Colonic mucosa (tissue), 4 donors: ENCODE data around the gene LXN. TPM values are rescaled to one million over a fixed set of nuclear protein-coding genes. Genes with fewer than 3 reads are reported as not detected.

Experiments used
- DNase-seq: peaks from one replicate; pipeline ENCODE4 v3.0.0-alpha.2; 2020
- H3K27ac ChIP-seq: fragments of 200-600 bp; one replicate; pipeline ENCODE4 v1.8.0; 2021
- H3K27me3 ChIP-seq: fragments of 200-600 bp; one replicate; pipeline ENCODE4 v1.8.0; 2021
- H3K36me3 ChIP-seq: fragments of 200-600 bp; one replicate; pipeline ENCODE4 v1.8.0; 2021
- H3K4me1 ChIP-seq: fragments of 200-600 bp; one replicate; pipeline ENCODE4 v1.8.0; 2021; ENCODE audit warnings: mild to moderate bottlenecking
- H3K4me3 ChIP-seq: fragments of 200-600 bp; one replicate; pipeline ENCODE4 v1.8.0; 2021
- H3K9ac ChIP-seq, 2 donors: one replicate each; pipeline ENCODE4 v1.7.0; 2013; ENCODE audit warnings: control low read depth in 2 of 2, low read depth in 2 of 2, low read length in 2 of 2
- H3K9me3 ChIP-seq: fragments of 200-600 bp; one replicate; pipeline ENCODE4 v1.8.0; 2021
- intact Hi-C: fragments of 100-400 bp; cut with DNase I; formaldehyde crosslinking; loops from one replicate; pipeline ENCODE4 v1.14.1; 2022
- total RNA-seq, 2 donors: library from RNA; stranded (reverse); fragmentation: NEBNext Ultra II Directional in 1 of 2; extraction: Animal tissue kit (Norgen Biotek cat#: 25700) in 1 of 2; gene quantifications; one replicate each; pipeline ENCODE4 v1.2.1, GENCODE V29; 2021
- TF ChIP-seq, protein P1 (sequence below): fragments of 200-600 bp; IDR thresholded peaks from one replicate; pipeline ENCODE4 v1.8.0; 2022; ENCODE audit warnings: antibody characterized with exemption, mild to moderate bottlenecking
- donor health status: healthy.
- donor health status: DM: no; HTN: no; CAD: no.
- donor health status: DM: no; HTN: no; CAD: no.

Gene LXN
- total RNA-seq, 2 donors from 2014 or later = 22.6 to 55.8 TPM

GRCh38 chr3:158668506-158668905 is 3.9 kb downstream of the LXN start:
- Histone ChIP-seq H3K27me3 (no peaks in the 10 kb centered on the region), H3K9ac (no peak overlapping the region), H3K4me1 (no peaks in the 10 kb centered on the region), H3K27ac (no peak overlapping the region), H3K9me3 (no peaks in the 10 kb centered on the region), H3K4me3 (no peak overlapping the region), H3K36me3 (no peaks in the 10 kb centered on the region)
- no peak for DNase-seq
- TF ChIP-seq, protein P1, sequence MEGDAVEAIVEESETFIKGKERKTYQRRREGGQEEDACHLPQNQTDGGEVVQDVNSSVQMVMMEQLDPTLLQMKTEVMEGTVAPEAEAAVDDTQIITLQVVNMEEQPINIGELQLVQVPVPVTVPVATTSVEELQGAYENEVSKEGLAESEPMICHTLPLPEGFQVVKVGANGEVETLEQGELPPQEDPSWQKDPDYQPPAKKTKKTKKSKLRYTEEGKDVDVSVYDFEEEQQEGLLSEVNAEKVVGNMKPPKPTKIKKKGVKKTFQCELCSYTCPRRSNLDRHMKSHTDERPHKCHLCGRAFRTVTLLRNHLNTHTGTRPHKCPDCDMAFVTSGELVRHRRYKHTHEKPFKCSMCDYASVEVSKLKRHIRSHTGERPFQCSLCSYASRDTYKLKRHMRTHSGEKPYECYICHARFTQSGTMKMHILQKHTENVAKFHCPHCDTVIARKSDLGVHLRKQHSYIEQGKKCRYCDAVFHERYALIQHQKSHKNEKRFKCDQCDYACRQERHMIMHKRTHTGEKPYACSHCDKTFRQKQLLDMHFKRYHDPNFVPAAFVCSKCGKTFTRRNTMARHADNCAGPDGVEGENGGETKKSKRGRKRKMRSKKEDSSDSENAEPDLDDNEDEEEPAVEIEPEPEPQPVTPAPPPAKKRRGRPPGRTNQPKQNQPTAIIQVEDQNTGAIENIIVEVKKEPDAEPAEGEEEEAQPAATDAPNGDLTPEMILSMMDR = no peak
- intact Hi-C loops = no loop called here

GRCh38 chr3:158666416-158666815 is 6.0 kb downstream of the LXN start:
- TF ChIP-seq, protein P1 = no peak
- Histone ChIP-seq H3K9me3 (no peaks in the 10 kb centered on the region), H3K4me1 (no peaks in the 10 kb centered on the region), H3K9ac (no peak overlapping the region), H3K4me3 (no peak overlapping the region), H3K27me3 (no peaks in the 10 kb centered on the region), H3K27ac (no peak overlapping the region), H3K36me3 (no peaks in the 10 kb centered on the region)
- intact Hi-C loops = no loop called here
- no peak for DNase-seq

GRCh38 chr3:158663832-158664231 is 8.6 kb downstream of the LXN start:
- no peak overlapping the region for H3K9ac ChIP-seq
- TF ChIP-seq, protein P1 = no peak
- intact Hi-C loops = loop anchor here (5.0 kb wide), 1 partner anchor 128 kb away; no protein-coding TSS in a partner anchor
- H3K9me3 ChIP-seq = no peaks in the 10 kb centered on the region
- no peaks in the 10 kb centered on the region for H3K4me1 ChIP-seq
- DNase-seq = no peak
- H3K27me3 ChIP-seq = no peaks in the 10 kb centered on the region
- H3K4me3 ChIP-seq = no peak overlapping the region
- H3K27ac ChIP-seq = no peak overlapping the region
- H3K36me3 ChIP-seq = no peaks in the 10 kb centered on the region

DNA sequence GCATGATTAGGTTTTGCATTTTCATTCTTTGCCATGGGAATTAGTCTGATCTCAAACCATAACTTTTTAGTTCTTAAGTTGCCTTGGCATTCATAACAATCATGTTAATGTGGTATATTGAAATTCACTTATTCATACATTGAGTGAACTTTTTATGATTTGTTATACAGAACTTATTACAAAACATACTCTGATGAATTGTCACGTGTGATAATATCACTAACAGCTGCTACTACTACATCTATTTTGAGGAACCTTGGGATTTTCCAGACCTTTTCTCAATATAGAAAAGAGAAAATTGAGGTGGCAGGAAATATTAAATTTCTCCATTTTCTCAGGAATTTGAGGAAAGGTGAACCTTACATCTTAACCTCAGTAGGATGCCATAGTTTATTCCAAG is 9.2 kb downstream of the LXN start:
- Histone ChIP-seq H3K36me3 (no peaks in the 10 kb centered on the region), H3K4me1 (no peaks in the 10 kb centered on the region), H3K9ac (no peak overlapping the region), H3K4me3 (no peak overlapping the region), H3K27ac (no peak overlapping the region), H3K9me3 (no peaks in the 10 kb centered on the region), H3K27me3 (no peaks in the 10 kb centered on the region)
- TF ChIP-seq, protein P1 = no peak
- DNase-seq = no peak
- intact Hi-C loops = loop anchor here (5.0 kb wide), 1 partner anchor 129 kb away; no protein-coding TSS in a partner anchor

DNA sequence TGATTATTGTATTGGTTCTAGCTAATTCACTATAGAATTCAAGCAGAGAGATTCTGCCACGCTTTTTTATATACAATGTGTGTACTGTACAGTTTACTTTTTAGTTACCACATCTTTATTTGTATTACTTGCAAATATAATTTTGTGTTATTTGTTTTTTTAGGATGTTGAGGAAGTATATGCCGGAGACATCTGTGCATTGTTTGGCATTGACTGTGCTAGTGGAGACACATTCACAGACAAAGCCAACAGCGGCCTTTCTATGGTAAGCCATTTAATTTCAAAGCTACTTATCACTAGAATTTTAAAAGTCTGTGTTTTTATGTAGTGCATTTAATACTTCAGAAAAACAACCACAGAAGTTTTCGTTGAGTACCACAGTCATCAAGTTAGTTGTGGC is 11.7 kb downstream of the LXN start:
- Histone ChIP-seq H3K27me3 (no peaks in the 10 kb centered on the region), H3K4me3 (no peak overlapping the region), H3K9me3 (no peaks in the 10 kb centered on the region), H3K9ac (no peak overlapping the region), H3K36me3 (no peaks in the 10 kb centered on the region), H3K27ac (no peak overlapping the region), H3K4me1 (no peaks in the 10 kb centered on the region)
- DNase-seq = no peak
- TF ChIP-seq, protein P1 = no peak
- intact Hi-C loops = loop anchor here (5.0 kb wide), 1 partner anchor 132 kb away; no protein-coding TSS in a partner anchor
